Astrocyte of the hippocampus (primary cell): Measurements from ENCODE around the gene EBF3.
"Not testable (repeated sequence)": the region's sequence is repeated elsewhere in the genome, so short reads cannot be mapped to it uniquely, and the experiment has no call there.

Experiments used
- DNase-seq: peaks from one replicate; pipeline ENCODE4 v3.0.0; 2011; ENCODE audit warnings: low read depth, low spot score

EBF3 gene

DNA sequence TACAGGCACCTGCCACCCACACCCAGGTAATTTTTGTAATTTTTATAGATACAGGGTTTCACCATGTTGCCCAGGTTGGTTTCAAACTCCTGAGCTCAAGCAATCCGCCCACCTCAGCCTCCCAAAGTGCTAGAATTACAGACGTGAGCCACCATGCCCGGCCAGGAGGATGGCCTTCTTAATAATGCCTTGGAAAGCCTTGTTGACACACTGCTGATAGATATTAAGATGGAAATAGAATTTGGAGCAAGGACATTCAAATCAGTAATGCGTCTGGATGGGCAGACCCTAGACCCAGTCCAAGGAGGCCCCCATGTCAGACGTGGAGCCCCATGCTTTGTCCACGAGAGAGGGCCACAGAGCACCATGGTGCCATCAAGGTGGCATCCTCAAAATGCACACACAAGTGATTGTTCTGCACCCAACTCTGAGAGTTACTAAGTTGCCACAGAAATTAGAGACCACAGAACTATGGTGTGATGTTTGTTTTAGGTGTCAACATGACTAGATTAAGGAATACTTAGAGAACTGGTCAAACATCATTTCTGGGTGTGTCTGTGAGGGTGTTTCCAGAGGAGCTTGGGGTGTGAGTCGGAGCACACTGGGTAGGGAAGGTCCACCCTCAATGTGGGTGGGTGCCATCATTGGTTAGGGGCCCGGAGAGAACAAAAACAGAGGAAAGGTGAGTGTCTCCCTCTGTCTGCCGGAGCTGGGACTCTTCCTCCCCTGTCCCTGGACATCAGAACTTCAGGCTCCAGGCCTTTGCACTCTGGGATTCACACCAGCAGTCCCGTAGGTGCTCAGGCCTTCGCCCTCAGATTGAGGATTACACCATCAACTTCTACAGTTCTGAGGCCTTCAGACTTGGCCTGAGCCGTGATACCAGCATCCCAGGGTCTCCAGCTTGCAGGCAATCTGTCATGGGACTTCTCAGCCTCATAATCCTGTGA lies 34.5 kb downstream of the EBF3 start:
- no peak for DNase-seq

DNA sequence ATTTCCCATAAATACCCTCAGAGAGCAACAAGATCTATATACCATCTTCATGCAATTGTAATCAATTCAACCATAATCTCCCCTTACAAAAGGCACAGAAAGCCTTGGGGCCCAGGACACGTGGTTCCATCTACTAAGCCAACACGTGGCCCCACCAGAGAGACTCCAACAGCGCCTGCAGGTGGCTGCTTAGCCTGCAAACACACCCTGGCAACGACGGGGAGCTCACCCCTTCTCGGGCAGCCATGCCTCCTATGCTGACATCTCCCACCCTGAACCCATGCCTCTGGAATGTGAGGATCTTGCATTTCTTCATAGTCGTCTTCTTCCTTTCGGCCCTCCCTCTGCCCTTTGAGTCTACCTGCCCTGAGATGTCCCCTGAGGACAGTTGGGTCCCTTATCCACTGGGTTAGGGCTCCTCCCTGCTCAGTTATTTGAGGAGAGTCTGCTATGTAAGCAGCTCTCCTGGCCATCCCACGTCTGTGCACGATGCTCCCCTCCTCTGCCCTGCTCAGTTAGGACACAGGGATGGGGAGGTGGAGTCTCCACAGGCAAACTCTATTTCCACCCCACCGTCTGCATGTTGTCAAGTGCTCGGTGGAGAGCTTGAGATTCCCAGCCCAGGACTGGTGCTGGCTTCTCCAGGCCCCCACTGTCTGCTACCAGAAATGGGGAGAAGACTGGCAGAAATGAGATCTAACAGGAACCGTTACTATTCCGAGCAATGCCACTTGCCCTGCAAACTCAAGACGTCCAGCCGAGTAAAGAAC lies 36.5 kb downstream of the EBF3 start:
- DNase-seq = no peak

DNA sequence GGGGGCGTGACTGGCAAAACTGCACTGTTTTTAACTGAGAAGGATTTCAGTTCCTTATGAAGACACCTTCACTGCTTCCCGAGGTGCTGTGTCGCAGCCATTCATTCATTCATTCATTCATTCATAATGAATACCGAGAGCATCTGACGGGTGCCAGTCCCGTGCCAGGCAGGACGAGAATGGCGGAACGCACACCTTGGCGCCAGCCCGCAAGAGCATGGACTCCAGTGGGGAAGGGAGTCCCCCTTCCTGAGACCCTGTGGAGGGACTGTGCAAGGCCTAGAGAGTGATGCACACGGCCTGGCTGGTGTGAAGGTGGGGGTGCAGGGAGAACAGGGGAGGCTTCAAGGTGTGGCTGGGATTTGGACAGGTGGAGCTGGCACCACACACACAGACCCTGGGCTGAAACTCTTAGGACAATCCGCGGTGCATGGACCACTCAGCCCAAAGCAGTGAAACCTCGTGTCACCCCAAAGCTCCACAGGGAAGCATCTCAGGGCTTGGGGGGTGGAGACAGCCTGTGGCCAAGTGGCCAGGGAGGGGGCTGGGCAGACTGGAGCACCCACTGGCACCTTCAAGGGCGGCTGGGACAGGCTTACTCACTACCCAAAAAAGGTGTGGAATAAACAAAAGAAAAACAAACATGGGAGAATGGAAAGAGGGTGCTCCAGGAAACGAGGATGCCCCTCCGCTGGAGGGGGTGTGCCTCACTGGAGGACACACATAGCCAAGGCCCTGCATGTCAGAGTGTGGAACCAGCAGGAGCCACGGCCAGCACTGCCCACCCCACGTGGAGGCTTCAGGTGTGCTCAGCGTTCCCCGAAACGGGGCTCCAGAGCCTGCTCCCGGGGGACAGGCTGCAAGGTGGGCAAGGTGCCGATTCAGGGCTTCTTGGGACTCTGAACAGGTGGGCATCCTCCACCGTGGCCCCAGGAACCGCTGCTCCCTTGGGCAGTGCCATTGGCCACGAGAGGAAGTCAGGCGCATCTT lies 37.7 kb downstream of the EBF3 start:
- DNase-seq = no peak

DNA sequence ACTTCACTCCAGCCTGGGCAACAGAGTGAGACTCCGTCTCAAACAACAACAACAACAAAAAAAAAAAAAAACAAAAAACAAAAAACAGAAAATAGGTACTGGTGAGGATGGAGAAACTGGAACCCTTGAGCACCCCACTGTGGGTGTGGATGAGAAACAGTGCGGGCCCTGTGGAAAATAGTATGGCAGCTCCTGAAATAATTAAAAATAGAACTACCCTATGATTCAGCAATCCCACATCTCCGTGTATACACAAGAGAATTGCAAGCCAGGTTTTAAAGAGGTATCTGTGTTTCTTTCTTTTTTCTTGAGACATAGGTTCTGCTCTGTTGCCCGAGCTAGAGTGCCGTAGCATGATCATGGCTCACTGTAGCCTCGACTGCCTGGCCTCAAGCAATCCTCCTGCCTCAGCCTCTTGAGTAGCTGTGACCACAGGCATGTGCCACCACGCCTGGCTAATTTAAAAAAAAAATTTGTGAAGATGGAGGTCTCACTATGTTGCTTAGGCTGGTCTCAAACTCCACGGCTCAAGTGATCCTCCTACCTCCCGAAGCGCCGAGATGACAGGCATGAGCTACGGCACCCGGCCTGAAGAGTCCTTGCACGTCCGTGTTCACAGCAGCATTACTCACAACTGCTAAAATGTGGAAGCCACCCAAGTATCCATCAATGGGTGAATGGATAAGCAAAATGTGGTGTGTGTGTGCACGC lies 39.5 kb downstream of the EBF3 start:
- DNase-seq = no peak

DNA sequence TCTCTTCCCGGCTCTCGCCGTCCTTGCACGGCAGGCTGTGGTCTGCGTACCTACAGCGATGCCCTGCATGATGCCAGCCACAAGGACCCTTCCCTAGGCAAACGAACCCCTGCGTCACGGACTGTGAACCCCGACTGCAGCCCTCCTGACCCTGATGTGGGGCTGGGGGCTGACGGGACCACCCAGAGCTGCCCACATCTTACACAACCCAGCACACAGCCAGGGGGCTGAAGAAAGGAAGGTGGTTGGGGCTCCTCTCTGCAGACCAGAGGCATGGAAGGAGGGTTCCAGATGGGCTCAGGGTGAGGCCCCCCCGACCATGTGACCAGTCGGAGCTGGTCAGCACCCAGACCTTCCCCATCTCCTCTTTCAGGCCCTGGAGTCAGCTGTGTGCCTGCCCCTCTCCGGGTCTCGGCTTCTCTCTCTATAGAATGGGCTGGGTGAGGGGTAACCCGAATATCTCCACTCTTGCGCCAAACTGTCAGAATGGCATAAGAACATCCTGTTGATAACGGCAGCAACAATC lies 41.4 kb downstream of the EBF3 start:
- DNase-seq = no peak

DNA sequence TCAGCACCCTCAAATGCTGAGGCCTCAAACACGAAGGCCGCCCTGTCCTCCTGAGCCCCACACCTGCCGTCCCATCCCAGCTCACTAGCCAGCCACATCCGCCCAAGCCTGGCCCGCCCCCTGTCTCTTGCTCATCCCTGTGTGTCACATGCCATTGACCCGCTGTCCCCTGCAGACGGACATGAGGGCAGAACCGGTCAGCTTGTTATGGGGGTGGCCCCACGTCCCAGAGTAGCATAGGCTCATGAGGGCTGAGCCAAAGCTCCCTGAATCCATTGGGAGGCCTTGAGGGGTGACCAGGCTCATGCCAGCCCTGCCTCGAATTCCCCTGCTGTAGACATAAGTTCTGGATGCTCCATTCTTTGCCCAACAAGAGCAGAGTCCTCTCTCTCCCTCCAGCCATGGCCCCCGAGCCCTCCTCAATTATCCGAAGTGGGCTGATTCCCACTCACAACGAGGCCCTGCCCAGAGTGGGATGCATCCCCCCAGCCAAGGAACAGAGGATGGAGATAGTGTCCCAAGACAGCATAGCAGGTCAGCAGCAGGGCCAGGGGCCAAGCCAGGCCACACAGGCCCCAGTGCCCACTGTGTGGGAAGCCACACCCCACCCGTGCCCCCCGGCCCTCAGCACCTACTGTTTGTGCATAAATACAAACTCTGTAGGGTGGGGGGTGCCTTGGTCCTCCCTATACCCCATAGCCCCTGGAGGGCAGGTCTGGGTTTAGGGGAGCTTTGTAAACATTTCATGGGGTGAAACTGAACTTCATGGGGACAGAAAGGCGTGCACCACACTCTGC lies 42.1 kb downstream of the EBF3 start:
- DNase-seq = no peak

DNA sequence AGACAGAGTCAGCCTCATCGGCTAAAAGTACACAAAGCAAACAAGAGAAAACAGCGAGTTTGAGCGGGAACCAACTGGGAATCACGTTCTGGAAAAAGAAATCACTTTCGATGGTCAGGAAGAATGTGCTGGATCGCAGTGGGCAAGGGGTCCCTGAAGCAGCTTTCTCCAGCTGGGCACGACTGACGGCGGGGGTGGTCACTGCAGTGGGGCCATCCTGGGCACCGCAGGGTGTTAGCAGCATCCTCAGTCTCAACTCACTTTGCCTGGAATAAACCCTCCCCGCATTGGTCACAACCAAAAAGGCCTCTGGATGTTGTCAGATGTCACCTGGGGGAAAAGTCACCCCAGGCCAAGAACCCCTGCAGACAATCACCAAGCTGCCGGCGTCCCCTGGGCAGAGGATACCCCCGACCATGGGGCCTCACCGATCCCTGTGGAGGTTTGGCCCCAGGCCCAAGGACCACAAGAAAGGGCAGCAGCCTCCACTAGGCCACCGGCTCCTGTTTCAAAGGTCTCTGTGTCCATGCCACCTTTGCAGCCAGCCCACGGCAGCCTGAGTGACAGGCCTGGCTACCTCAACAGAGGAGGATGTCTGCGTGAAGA lies 42.9 kb downstream of the EBF3 start:
- no peak for DNase-seq

DNA sequence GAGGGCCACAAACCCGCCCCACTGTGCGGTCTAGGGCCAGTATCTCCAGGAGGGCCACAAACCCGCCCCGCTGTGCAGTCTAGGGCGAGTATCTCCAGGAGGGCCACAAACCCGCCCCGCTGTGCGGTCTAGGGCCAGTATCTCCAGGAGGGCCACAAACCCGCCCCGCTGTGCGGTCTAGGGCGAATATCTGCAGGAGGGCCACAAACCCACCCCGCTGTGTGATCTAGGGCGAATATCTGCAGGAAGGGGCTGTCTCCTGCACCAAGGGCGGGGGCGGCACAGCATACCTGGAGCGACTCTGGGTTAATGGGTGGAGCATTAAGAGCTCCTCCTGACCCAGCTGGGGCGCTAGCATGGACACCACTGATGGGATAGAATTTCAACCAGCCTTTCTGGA lies 43.9 kb downstream of the EBF3 start:
- not testable (repeated sequence) for DNase-seq

DNA sequence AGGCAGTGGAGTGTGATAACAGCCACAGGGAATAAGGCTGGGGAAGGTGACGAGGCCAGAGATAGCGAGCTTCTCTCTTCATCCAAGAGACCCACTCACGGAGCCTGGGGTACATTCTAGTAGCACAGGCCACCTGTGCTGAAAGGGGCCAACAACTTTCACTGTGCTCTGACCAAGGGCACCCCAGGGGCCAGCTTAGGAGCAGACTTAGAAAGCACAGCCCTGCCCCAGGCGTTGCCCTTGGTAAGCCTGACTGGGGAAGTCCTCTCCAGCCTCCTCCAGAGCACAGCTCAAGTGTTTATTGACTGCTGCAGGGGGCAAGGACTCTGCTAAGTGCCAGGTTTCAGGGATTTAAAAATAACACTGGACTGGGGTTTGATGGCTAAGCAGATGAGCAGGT lies 44.7 kb downstream of the EBF3 start:
- DNase-seq = no peak

DNA sequence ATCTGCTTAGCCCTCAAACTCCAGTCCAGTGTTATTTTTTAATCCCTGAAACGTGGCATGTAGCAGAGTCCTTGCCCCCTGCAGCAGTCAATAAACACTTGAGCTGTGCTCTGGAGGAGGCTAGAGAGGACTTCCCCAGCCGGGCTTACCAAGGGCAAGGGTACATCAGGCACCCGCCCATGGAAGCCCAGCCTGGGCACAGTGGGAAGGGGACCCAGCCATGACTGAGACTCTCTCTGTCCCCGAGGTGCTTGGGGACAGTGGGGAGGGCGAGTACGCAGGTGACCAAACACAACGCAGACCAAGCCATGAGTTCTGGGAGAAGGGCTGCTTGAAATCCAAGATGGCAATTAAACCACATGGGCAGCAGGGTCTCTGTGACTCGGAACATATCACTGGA lies 45.2 kb downstream of the EBF3 start:
- DNase-seq = no peak

DNA sequence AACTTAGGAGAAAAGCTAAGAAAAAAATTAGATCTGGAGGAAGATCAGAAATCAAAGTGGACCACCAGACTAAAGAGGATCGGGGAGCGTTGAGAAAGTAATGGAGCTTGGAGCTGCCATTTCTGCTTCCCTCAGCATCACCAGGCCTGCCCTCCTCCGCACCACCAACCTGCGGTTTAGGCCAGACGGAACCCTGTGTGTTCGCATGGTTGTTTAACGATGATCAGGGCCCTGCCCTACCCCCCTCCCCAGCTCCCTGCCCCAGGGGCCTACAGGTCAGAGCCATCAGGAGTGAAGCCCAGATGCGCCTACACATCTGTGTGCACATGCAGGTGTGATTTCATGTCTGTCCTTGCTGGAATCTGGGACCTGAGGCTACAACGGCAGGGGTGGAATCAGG lies 45.7 kb downstream of the EBF3 start:
- no peak for DNase-seq

DNA sequence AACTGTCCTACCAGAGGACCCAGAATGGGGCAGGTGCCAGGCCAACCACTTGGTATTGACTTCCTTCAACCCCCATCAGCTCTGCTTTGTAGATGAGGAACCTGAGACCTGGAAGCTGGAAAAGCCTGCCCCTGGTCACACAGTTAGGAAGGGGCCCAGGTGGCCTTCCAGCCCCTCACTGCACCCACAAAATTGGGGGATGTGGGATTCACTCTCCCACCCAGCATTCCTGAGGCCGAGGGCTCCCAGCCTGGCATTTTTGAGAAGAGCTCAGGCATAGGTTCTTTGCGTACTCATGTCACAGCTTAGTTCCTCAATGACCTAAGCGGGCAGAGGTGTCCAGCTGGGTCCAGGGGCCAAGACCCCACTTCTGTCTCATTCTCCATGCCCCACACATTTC lies 46.1 kb downstream of the EBF3 start:
- DNase-seq = no peak

DNA sequence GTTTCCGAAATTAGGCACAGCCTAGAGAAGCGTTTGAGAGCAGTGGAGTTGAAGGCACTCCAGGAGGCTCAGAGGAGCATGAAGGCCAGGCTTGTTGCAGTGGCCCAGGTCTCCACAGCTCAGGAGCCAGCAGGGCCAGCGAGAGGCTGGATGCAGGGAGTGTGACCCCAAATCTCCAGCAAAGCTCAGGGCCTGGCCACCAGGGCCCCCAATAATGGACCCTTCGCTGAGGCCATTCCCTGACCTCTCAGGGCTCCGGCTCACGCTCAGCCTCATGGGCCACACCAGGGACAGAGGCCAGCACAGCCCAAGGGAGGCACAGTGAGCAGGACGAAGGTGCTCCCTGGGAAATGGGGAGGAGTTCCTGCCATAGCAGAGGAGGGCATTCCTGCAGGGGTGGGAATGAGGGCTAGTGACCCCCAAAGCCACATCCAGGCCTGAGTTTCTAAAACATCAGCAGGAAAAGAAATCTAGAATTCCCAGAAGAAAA lies 47.5 kb downstream of the EBF3 start:
- DNase-seq = no peak

DNA sequence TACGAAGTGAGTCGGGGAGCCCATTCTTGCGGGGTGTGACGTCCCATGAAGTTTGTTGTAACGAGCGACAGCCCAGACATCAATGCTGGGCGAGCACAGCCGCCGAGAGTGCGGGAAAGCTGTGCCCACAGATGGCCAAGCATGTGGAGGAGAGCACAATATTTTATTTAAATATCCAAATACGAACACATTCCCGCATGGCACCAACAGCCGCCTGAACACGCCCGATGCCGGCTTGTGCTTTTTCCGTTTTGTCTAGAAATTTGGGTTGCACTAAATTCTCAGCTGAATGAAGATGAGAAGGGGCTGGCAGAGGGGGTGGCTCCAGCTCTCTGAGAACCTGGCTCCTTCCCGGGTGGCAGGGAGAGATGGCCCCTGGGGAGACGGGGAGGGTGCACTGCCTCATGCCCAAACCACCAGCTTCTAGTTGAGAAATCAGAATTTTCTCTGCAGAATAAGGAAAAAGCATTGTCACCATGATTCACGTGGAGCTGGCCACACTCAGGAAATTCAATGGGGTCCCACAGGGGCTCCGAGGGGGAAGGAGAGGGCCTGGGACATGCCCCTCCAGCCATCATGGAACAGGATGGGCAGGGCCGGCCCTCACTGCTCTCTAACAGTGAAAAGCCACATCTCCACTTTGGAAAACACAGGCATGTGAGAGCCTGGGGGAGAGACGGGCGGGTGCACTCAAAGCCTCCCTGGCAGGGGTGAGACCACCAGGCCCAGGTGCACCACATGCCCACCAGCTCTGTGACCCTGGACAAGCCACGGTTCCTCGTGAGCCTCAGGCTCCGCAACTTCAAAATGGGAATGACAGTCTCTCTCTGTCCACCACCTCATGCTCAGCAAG lies 48.3 kb downstream of the EBF3 start:
- DNase-seq = no peak

DNA sequence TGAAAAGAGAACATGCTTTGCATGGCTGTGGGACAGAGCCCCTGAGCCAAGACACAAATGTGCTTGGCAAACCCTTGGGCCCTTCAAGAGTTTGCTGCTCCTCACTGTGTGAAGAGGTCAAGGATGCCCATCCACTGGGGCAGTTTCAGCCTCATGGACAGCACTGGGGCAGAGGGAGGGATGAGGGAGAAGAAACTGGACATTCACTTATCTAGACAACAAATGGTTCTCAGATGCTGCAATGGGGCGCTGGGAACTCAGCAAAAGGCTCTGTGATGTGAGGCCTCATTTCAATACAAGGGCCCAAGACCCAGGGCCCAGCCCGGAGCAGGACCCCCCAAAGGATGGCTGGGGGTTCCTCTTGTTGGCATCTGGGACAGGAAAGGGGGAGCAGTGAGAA lies 49.1 kb downstream of the EBF3 start:
- DNase-seq = no peak

DNA sequence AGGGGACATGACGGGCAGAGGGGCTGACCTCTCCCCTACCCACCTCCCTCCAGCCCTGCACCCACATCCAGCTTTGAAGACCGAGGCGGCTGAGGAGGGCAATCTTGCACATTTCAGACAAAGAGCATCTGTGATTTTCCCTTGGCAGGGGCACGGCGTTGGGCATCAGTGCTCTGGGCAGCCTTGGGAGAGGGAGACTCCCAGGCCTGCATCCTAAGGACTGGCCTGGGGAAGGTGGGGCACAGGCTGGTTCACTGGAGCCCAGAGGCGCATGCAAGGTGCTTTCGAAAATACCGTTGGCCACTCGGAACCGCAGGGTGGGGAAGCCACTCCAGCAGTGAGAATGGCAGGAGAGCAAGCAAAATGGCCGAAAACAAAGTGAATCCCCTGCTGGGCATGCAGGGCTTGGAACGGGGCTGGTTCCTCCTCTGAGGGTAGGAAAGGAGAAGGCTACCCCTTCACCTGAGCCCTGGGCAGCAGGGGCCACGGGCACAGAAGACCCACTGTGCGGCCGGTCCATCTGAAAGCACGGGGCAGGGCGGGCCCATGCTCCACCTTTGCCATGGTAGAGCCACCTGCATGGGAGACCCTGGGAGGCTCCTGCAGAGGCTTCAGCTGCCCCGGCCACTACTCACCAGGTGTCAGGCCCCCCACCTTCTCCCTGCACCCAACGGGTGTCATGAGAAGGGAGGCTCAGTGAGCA lies 49.8 kb downstream of the EBF3 start:
- DNase-seq = no peak

DNA sequence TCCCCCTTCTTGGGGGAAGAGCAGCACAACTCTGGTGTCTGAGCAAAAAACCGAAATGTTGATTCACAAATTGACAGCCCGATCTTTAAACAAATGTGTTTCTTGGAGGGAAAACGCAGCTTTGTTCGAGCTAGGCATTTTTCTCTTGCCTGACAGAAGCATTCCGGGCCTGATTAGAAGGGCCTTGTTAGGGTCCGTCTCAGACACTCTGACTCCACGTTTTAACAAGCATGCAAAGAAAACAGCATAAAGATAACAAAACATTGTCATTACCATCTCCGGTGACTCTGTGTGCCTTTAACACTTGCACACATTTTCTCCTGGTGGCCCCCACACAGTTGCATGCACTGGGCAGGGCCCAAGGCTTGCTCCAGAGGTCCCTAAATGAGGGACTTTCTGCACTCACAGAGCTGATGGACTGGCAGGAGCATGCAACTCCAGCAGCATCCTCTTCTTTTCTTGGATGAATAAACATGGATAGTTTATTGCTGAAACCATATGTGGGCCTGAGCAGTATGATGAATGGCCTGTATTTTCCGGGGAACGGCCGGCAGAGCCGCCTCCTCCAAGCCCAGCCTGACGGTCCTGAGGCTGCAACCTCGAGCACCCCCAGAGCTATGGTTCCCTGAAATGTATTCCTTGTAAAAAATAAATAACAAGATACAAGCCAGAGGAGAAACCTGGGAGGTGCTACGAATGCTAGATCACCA lies 50.9 kb downstream of the EBF3 start:
- no peak for DNase-seq
